ENCODE results near the gene RBM15.
A peak's percentile ranks its signal among the peaks of the same experiment; 100 is the strongest.

RBM15 gene, protein sequence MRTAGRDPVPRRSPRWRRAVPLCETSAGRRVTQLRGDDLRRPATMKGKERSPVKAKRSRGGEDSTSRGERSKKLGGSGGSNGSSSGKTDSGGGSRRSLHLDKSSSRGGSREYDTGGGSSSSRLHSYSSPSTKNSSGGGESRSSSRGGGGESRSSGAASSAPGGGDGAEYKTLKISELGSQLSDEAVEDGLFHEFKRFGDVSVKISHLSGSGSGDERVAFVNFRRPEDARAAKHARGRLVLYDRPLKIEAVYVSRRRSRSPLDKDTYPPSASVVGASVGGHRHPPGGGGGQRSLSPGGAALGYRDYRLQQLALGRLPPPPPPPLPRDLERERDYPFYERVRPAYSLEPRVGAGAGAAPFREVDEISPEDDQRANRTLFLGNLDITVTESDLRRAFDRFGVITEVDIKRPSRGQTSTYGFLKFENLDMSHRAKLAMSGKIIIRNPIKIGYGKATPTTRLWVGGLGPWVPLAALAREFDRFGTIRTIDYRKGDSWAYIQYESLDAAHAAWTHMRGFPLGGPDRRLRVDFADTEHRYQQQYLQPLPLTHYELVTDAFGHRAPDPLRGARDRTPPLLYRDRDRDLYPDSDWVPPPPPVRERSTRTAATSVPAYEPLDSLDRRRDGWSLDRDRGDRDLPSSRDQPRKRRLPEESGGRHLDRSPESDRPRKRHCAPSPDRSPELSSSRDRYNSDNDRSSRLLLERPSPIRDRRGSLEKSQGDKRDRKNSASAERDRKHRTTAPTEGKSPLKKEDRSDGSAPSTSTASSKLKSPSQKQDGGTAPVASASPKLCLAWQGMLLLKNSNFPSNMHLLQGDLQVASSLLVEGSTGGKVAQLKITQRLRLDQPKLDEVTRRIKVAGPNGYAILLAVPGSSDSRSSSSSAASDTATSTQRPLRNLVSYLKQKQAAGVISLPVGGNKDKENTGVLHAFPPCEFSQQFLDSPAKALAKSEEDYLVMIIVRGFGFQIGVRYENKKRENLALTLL

DNA sequence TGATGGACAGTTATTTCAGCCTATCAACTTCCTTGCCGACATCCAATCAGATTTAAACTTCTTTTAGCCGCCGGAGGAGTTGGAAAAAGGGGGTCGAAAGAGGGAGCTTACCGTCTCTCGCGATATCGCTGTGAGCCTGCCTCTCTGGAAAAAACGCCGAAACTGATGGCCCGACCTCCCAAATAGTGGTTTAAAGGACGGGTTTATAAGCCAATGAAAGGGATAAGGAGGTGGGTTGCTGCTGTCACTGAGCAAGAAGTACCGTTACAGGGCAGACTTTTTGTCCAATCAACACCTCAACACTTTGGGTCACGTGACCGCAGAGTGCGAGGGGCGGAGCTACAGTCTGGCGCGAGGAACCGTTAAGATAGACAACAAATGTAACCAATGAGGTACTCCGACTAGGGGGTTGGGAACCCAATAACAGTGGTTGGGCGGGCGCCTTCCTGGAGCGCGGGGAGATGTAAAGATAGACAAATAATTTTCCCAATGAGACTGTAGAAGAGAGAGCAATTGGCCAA is at the start of gene RBM15:
Gene RBM15 (plus strand): TSS at position 492 of the 521 bp plus-strand sequence. CDS start 29 bp downstream, at position 521.
- peak; percentile 93 for DNase-seq (ENCODE audit: low read depth)

GRCh38 chr1:110291241-110292030 is 47.7 kb upstream of the RBM15 start:
- no peak for DNase-seq (ENCODE audit: low read depth)

DNA sequence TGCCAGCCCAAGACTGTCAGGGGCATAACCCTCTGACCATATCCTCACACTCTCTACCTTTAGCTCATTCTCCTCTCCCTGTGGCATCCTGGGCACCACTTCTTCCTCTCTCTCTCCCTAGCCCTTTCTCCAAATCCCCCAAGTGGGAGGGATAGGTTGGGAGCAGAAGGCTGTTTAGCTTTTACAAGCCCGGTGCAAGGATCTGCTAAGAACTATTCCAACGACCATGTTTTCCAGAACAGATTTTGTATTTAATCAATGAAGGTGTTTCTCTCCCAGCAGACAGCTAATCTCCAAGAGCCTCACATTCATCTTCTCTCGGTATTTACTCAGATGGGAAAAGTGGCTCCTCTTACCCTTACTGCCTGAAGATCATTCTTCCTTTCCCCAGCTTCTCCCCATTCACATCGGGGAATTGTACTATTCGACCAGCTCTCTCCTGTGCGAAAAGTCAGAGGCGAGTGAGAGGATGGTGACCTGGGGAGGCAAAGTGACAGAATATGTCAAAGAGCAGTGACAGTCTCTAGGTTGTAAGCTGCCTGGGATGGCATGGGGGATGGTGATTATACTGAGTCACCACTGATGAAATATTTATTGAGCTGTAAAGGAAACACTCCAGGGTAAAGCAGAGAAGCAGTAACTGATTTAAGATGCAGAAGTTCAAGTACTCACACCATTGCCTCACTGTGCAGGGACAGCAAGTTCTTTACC is 47.0 kb upstream of the RBM15 start:
- DNase-seq (ENCODE audit: low read depth), result no peak

DNA sequence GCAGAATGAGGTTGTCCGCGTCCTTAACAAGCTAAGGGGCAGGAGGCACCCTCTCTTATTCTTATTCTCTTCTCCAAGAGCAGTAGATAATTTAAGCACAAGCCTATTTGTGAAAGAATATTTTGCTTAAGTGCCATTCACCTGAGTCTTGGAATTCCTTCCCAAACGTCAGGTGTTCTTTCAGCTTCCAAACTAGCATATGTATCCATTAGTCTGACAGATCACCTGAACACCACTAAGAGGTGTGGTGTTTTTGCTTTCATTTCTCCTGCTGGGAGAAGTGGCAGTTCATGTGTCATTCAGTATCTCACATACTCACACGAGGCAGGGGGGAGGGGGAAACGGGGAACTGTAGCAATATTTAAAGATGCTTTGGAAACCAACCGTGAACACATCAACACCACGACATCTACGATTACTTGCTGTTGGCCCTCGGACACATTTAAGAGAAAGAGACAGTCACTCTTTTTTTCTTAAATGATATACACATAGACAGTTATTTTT is 45.5 kb upstream of the RBM15 start:
- no peak for DNase-seq (ENCODE audit: low read depth)

DNA sequence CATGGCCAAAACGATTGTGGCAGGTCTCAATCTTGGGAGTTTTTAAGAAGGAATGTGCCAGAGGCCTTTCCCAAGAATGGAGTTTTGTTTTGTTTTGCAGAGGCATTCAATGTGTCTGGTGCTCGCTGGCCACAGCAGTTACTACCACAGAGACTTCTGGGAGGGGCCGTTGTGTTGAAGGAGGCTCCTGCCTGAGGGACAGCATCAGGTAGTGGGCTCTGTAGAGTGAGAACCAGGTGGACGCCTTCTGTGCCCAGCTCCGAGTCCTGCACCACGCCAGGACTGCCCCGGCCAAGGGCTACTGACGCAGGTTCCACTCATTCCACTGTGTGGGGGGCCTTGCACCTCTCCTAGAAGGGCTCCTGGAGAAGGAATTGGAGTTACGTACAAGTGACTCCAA is 44.9 kb upstream of the RBM15 start:
- DNase-seq (ENCODE audit: low read depth), result no peak

DNA sequence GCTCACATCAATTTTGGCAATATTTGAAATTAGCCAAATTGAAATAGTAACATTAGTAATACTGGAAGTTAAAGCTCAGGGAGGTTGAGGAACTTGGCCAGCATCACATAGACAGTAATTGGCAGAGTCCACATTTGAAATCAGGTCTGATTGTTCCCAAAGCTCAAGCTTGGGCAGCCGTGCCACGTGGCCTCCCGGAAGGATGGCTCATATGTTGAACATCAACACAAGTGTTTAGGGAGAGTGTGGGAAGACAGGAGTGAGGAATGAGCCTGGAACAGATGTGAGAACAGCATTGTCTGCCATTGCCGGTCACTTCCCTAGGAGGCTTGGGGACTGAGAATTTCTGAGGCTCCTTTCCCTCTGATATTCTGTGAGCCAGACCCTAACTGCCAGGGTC is 40.2 kb upstream of the RBM15 start:
- DNase-seq (ENCODE audit: low read depth), result no peak

DNA sequence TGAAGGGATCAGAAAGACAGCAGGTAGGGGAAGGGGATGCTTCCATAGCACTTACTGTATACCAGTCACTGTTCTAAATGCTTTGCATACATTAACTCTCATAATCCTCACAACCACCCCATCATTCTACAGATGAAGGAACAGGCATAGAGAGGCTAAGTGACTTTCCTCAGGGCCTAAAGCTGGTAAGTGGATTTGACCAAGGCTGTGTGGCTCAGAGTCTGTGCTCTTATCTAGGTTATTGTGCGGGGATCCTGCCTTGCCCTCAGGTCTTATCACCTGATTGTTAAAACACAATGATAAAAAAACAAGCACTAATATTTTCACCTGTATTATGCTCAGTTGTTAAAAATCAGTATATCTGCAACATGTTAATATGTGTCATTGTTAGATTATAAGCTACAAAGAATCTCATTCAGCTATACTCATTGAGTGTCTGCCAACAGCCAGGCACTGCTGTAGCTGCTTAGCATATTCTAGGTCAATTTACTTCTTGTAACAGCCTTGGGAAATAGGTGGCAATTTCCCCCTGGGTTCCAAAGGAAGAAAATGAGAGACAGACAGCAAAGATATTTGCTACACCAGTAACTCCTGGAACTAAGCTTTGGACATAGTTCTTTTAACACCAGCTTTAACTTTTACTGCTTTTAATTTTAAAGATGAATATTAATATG is 38.6 kb upstream of the RBM15 start:
- no peak for DNase-seq (ENCODE audit: low read depth)

GRCh38 chr1:110302836-110303235 is 36.3 kb upstream of the RBM15 start:
- DNase-seq (ENCODE audit: low read depth), result no peak

DNA sequence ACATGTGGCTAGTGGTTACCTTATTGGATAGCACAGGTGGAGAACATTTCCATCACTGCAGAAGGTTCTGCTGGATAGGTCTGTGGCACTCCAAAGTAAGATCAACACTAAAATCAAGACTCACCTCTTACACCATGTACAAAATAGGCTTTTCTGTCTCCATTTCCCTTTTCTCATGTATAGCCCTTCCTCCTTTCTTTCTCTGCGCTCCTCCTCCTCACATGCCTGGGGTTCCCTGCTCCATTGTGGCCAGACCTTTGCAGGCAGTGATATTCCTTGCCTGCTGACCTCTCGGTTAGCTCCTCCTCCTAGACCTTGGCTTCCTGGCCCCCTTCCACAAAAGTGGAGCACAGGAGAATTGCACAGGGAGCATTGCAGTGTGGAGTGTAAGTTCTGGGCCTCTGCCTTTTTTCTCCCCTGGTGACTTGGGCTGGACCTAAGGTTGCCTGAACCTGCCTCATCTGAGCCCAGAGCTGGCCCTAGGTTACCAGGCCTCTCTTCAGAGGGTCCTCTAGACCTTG is 33.2 kb upstream of the RBM15 start:
- DNase-seq (ENCODE audit: low read depth), result no peak

GRCh38 chr1:110307239-110307974 is 31.8 kb upstream of the RBM15 start:
- no peak for DNase-seq (ENCODE audit: low read depth)

GRCh38 chr1:110308247-110308646 is 30.9 kb upstream of the RBM15 start:
- DNase-seq (ENCODE audit: low read depth), result no peak

DNA sequence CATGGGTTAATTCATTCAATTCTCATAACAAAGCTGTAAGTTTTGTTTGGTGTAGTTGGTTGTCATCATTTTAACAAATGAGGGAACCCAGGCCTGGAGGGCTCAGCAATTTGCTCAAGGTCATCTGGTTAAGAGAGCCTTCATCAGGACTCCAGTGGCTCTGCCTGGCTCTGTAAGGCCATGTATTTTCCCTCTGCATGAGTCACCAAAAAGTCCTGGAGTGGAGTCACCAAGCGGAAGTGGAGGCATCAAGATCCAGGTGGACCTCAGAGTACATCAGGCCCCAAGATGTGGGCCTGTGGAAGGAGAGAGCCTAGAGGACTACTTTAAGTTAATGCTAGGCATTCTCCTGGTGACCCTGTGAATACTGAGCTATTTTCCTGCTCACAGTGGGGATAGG is 30.0 kb upstream of the RBM15 start:
- no peak for DNase-seq (ENCODE audit: low read depth)

- DNase-seq (ENCODE audit: low read depth), result no peak
These were observed 29.4 kb upstream of the RBM15 start for GRCh38 chr1:110309767-110310166.

- DNase-seq (ENCODE audit: low read depth), result no peak
These were observed 28.9 kb upstream of the RBM15 start for GRCh38 chr1:110310300-110310699.

DNA sequence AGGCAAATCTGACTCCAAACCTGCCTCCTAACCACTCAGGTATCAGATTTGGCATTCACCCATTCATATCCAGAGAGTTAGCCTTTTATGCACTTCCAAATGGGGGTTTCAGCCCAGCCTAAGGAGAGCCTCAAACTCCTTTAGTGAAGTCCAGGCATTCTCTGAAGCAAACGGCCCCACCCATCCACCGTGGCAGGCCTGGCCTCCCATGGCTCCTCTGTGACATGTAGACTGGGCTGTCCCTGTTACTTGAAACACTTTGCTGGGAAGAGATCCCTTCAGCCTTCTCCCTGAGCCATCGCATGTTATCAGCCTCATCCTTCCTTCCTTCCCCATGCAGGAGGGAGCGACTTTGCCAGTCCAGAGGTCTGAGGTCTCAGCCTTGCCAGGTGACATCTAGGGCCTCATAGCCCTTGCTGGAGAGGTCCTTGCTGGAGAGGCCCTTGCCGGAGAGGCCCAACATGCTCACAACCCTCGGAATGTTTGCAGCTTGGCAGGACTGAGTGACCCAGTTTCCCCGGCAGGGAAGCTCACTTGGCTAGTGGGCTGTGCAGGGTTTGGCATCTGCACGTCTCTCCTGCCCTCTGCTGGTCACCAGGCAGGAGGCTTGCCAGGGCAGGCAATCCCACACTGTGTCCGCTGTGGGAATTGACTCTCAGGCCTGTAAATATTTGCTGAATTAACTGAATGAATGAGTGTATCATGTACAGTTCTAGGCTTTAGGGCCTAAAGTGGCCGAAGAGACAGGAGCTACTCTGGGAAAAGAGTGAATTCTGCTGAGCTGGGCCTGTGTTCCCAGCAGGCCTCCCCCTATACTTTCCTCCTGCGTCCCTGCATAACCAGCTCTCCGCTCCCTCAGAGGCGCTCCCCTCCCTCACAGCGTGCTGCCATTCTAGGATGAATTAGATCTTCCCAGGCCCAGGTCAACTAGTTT is 26.7 kb upstream of the RBM15 start:
- DNase-seq (ENCODE audit: low read depth), result peak; percentile 53

- DNase-seq (ENCODE audit: low read depth), result no peak
These were observed 22.4 kb upstream of the RBM15 start for GRCh38 chr1:110316735-110317134.

- no peak for DNase-seq (ENCODE audit: low read depth)
These were observed 21.1 kb upstream of the RBM15 start for GRCh38 chr1:110318046-110318445.

Data from activated gamma-delta T cell treated with anti-CD3 and anti-CD28 coated beads, Interleukin-2, amount 50 U/mL, for 16 hours (primary cell).